Measurements from ENCODE around the gene SPPL2B. TPM values are rescaled to one million over a fixed set of nuclear protein-coding genes. Genes with fewer than 3 reads are reported as not detected.

The SPPL2B gene
- total and polyA plus RNA-seq, 2 donors = 17.3 to 125 TPM

- Histone ChIP-seq H3K9me3 (ENCODE audit: control insufficient read depth in 2 of 2, insufficient read depth in 1 of 2, low read length in 1 of 2) (no peaks in the 10 kb centered on the region), H3K36me3 (ENCODE audit: control insufficient read depth in 2 of 2, insufficient read depth in 2 of 2, low read length in 1 of 2) (peaks cover 29 to 53% of the 10 kb centered on the region in 2 donors), H3K27me3 (ENCODE audit: control insufficient read depth in 2 of 2, insufficient read depth in 1 of 2, low read length in 1 of 2) (peaks cover 3 to 11% of the 10 kb centered on the region in 2 donors), H3K4me3 (ENCODE audit: low read length in 2 of 2) (no peak overlapping the region), H3K4me1 (ENCODE audit: control insufficient read depth in 2 of 2, insufficient read depth in 2 of 2, low read length in 2 of 2) (no peaks in the 10 kb centered on the region), H3K27ac (ENCODE audit: low read depth in 1 of 2, low read length in 1 of 2) (no peak overlapping the region)
- no peak for DNase-seq (ENCODE audit: low read depth in 6 of 9, low spot score in 9 of 9)
- WGBS = 98% methylated on average over 34 of the region's 34 CpGs
Measured at GRCh38 chr19:2353887-2354592, 25.6 kb downstream of the SPPL2B start.

GRCh38 chr19:2354670-2355069 lies 26.2 kb downstream of the SPPL2B start:
- Histone ChIP-seq H3K4me1 (ENCODE audit: control insufficient read depth in 2 of 2, insufficient read depth in 2 of 2, low read length in 2 of 2) (no peaks in the 10 kb centered on the region), H3K36me3 (ENCODE audit: control insufficient read depth in 2 of 2, insufficient read depth in 2 of 2, low read length in 1 of 2) (peaks cover 29 to 51% of the 10 kb centered on the region in 2 donors), H3K27ac (ENCODE audit: low read depth in 1 of 2, low read length in 1 of 2) (no peak overlapping the region), H3K4me3 (ENCODE audit: low read length in 2 of 2) (no peak overlapping the region), H3K9me3 (ENCODE audit: control insufficient read depth in 2 of 2, insufficient read depth in 1 of 2, low read length in 1 of 2) (no peaks in the 10 kb centered on the region), H3K27me3 (ENCODE audit: control insufficient read depth in 2 of 2, insufficient read depth in 1 of 2, low read length in 1 of 2) (peaks cover 4 to 18% of the 10 kb centered on the region in 2 donors)
- DNase-seq (ENCODE audit: low read depth in 6 of 9, low spot score in 9 of 9) = no peak
- 98% methylated on average over 17 of the region's 17 CpGs for WGBS

DNA sequence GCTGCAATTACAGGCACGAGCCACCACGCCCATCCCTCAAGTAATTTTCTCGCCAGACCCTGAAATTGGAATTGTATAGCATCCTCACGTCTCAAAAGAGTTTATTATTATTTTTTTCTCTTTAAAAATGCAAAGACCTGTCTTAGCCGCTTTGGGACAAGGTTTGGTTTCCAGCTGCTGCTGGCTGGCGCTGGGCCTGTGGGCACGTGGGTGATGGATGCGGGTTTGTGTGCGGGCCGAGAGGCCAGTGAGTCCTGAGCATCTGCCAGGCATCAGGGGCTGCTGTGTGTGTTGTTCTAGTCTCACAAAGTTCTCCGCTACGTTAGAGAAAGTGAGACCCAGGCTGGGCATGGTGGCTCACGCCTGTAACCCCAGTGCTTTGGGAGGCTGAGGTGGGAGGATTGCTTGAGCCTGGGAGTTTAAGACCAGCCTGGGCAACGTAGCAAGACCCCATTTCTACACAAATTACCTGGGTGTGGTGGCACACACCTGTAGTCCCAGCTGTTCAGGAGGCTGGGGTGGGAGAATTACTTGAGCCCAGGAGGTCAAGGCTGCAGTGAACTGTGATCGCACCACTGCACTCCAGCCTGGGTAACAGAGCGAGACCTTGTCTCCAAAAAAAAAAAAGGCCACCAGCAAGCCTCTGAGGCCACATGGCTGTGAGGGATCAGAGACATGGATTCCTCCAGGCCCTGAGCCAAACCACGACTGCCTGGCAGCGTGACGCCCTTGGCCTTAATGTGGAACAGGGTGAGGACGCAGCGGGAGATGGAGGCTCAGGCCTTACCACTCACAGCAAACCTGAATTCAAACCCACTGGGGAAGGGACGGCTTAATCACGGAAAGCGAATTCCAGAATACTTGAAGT lies 26.9 kb downstream of the SPPL2B start:
- WGBS = 93% methylated on average over 24 of the region's 24 CpGs
- no peaks in the 10 kb centered on the region for H3K9me3 ChIP-seq (ENCODE audit: control insufficient read depth in 2 of 2, insufficient read depth in 1 of 2, low read length in 1 of 2)
- H3K36me3 ChIP-seq (ENCODE audit: control insufficient read depth in 2 of 2, insufficient read depth in 2 of 2, low read length in 1 of 2) = peaks cover 29 to 46% of the 10 kb centered on the region in 2 donors
- H3K27ac ChIP-seq (ENCODE audit: low read depth in 1 of 2, low read length in 1 of 2) = no peak overlapping the region
- H3K4me3 ChIP-seq (ENCODE audit: low read length in 2 of 2) = no peak overlapping the region
- no peaks in the 10 kb centered on the region for H3K4me1 ChIP-seq (ENCODE audit: control insufficient read depth in 2 of 2, insufficient read depth in 2 of 2, low read length in 2 of 2)
- DNase-seq (ENCODE audit: low read depth in 6 of 9, low spot score in 9 of 9) = no peak
- H3K27me3 ChIP-seq (ENCODE audit: control insufficient read depth in 2 of 2, insufficient read depth in 1 of 2, low read length in 1 of 2) = peaks cover 11 to 25% of the 10 kb centered on the region in 2 donors

GRCh38 chr19:2356036-2356646 lies 27.7 kb downstream of the SPPL2B start:
- DNase-seq (ENCODE audit: low read depth in 6 of 9, low spot score in 9 of 9) = no peak

GRCh38 chr19:2357279-2358206 lies 29.1 kb downstream of the SPPL2B start:
- WGBS = 99% methylated on average over 3 of the region's 3 CpGs
- peaks cover 20 to 28% of the 10 kb centered on the region in 2 donors for H3K36me3 ChIP-seq (ENCODE audit: control insufficient read depth in 2 of 2, insufficient read depth in 2 of 2, low read length in 1 of 2)

More at GRCh38 chr19:2356036-2356646, 27.7 kb downstream of the SPPL2B start:
- peaks cover 16 to 31% of the 10 kb centered on the region in 2 donors for H3K27me3 ChIP-seq (ENCODE audit: control insufficient read depth in 2 of 2, insufficient read depth in 1 of 2, low read length in 1 of 2)
- no peaks in the 10 kb centered on the region for H3K4me1 ChIP-seq (ENCODE audit: control insufficient read depth in 2 of 2, insufficient read depth in 2 of 2, low read length in 2 of 2)
- H3K9me3 ChIP-seq (ENCODE audit: control insufficient read depth in 2 of 2, insufficient read depth in 1 of 2, low read length in 1 of 2) = peaks cover 0 to 2% of the 10 kb centered on the region in 2 donors
- 95% methylated on average over 21 of the region's 21 CpGs for WGBS
- H3K27ac ChIP-seq (ENCODE audit: low read depth in 1 of 2, low read length in 1 of 2) = no peak overlapping the region
- H3K36me3 ChIP-seq (ENCODE audit: control insufficient read depth in 2 of 2, insufficient read depth in 2 of 2, low read length in 1 of 2) = peaks cover 23 to 38% of the 10 kb centered on the region in 2 donors
- H3K4me3 ChIP-seq (ENCODE audit: low read length in 2 of 2) = no peak overlapping the region

DNA sequence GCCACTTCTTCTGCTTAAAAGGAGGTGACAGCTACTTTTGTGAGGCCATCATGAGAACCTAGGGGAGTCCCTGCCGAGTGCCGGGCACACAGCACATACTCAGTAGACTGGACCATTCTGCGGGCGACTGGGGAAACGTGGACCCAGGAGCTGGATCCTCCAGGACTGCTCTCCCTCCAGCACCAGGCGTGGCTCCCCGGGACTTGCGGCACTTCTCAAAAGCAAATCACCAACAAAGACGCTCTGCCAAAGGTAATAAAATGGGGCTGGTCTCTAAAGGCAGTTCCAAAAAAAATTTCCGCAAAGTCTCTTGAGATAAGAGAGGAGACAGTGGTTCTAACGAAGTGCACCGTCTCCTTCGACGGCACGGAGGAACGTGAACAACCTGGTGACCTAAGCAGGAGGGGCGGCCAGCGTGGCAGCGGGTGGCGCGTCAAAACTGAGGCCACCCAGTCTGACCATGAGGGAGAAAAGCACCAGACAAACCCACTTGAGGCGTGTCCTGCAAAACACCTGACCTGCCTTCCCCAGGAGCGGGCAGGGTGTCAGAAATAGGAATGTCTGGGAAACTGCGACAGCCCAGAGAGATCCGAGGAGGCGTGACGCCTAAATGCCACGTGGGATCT lies 30.2 kb downstream of the SPPL2B start:
- no peak for DNase-seq (ENCODE audit: low read depth in 6 of 9, low spot score in 9 of 9)
- Histone ChIP-seq H3K27ac (ENCODE audit: low read depth in 1 of 2, low read length in 1 of 2) (no peak overlapping the region), H3K36me3 (ENCODE audit: control insufficient read depth in 2 of 2, insufficient read depth in 2 of 2, low read length in 1 of 2) (peaks cover 11 to 17% of the 10 kb centered on the region in 2 donors), H3K4me1 (ENCODE audit: control insufficient read depth in 2 of 2, insufficient read depth in 2 of 2, low read length in 2 of 2) (no peaks in the 10 kb centered on the region), H3K27me3 (ENCODE audit: control insufficient read depth in 2 of 2, insufficient read depth in 1 of 2, low read length in 1 of 2) (peaks cover 16 to 47% of the 10 kb centered on the region in 2 donors), H3K4me3 (ENCODE audit: low read length in 2 of 2) (no peak overlapping the region), H3K9me3 (ENCODE audit: control insufficient read depth in 2 of 2, insufficient read depth in 1 of 2, low read length in 1 of 2) (peaks cover 0 to 2% of the 10 kb centered on the region in 2 donors)
- 93% methylated on average over 28 of the region's 28 CpGs for WGBS

More at GRCh38 chr19:2357279-2358206, 29.1 kb downstream of the SPPL2B start:
- DNase-seq (ENCODE audit: low read depth in 6 of 9, low spot score in 9 of 9) = no peak
- Histone ChIP-seq H3K9me3 (ENCODE audit: control insufficient read depth in 2 of 2, insufficient read depth in 1 of 2, low read length in 1 of 2) (peaks cover 0 to 2% of the 10 kb centered on the region in 2 donors), H3K27me3 (ENCODE audit: control insufficient read depth in 2 of 2, insufficient read depth in 1 of 2, low read length in 1 of 2) (peaks cover 16 to 41% of the 10 kb centered on the region in 2 donors), H3K4me1 (ENCODE audit: control insufficient read depth in 2 of 2, insufficient read depth in 2 of 2, low read length in 2 of 2) (no peaks in the 10 kb centered on the region), H3K27ac (ENCODE audit: low read depth in 1 of 2, low read length in 1 of 2) (no peak overlapping the region), H3K4me3 (ENCODE audit: low read length in 2 of 2) (no peak overlapping the region)

GRCh38 chr19:2359992-2360685 lies 31.7 kb downstream of the SPPL2B start, which contains the start of gene TMPRSS9:
Gene TMPRSS9 (plus strand): TSS chr19:2360265. CDS start chr19:2389786, 29,521 bp downstream.
- DNase-seq (ENCODE audit: low read depth in 6 of 9, low spot score in 9 of 9) = no peak
- Histone ChIP-seq H3K27me3 (ENCODE audit: control insufficient read depth in 2 of 2, insufficient read depth in 1 of 2, low read length in 1 of 2) (peaks cover 16 to 47% of the 10 kb centered on the region in 2 donors), H3K4me3 (ENCODE audit: low read length in 2 of 2) (no peak within 1 kb of the TSS), H3K9me3 (ENCODE audit: control insufficient read depth in 2 of 2, insufficient read depth in 1 of 2, low read length in 1 of 2) (peaks cover 0 to 2% of the 10 kb centered on the region in 2 donors), H3K36me3 (ENCODE audit: control insufficient read depth in 2 of 2, insufficient read depth in 2 of 2, low read length in 1 of 2) (peaks cover 0 to 3% of the 10 kb centered on the region in 2 donors), H3K4me1 (ENCODE audit: control insufficient read depth in 2 of 2, insufficient read depth in 2 of 2, low read length in 2 of 2) (no peaks in the 10 kb centered on the region), H3K27ac (ENCODE audit: low read depth in 1 of 2, low read length in 1 of 2) (no peak within 1 kb of the TSS)
- WGBS = 25% methylated on average over 44 of the region's 44 CpGs
